HCT116 (cell line): ENCODE data around the gene OR2S2. TPM values are rescaled to one million over a fixed set of nuclear protein-coding genes. Genes with fewer than 3 reads are reported as not detected.

Experiments used
- ATAC-seq: fragments of 200-7000 bp; cut with Tn5 transposase; 2 replicates; pipeline ENCODE4 v1.9.1; 2020; ENCODE audit warnings: mild to moderate bottlenecking, moderate library complexity
- BruUV-seq: library from RNA; stranded (reverse); fragments of 400-500 nt; replicated peaks from 2 replicates; lab custom pipeline; 2021; lab: Mats Ljungman, UMichigan
- CTCF ChIA-PET: fragments of 300-600 bp; sonication (Branson Sonifier 250); formaldehyde crosslinking; loops from one replicate; lab custom pipeline; 2021; ENCODE audit warnings: antibody characterized with exemption; lab: Charles Lee
- POLR2A ChIA-PET: fragments of 300-600, 350-600 bp; sonication (Branson Sonifier 250); formaldehyde crosslinking; loops from one replicate; lab custom pipeline; 2021; ENCODE audit warnings: antibody characterized with exemption; lab: Charles Lee
- RAD21 ChIA-PET, 2 experiments: fragments of 300-600 bp; sonication (Branson Sonifier 250); formaldehyde crosslinking; loops; one replicate each; lab custom pipeline; 2023; ENCODE audit warnings: low total read pairs in 2 of 2; ENCODE audit not compliant: uncharacterized antibody in 2 of 2, unreplicated experiment in 2 of 2, low non-redundant PET in 1 of 2; lab: Charles Lee
- DNase-seq: peaks from one replicate; pipeline ENCODE4 v3.0.0-alpha.2; 2010; ENCODE audit warnings: low read depth, low spot score
- H2AFZ ChIP-seq: fragments of 200-600 bp; shearing (Covaris generic), sonication (generic); 2 replicates; pipeline ENCODE4 v1.6.1; 2017; ENCODE audit warnings: low read depth, mixed run types, mixed read lengths, antibody characterized with exemption, low read length; ENCODE audit not compliant: poor library complexity, severe bottlenecking
- H3K27ac ChIP-seq: 2 replicates; pipeline ENCODE4 v1.5.1; 2012; ENCODE audit warnings: low read depth, low read length
- H3K27me3 ChIP-seq: fragments of 200-600 bp; sonication (generic); 2 replicates; pipeline ENCODE4 v1.6.1; 2016; ENCODE audit warnings: mixed run types, low read length, mixed read lengths; ENCODE audit not compliant: insufficient read depth
- H3K36me3 ChIP-seq, 2 experiments: fragments of 200-500 bp in 1 of 2; fragments of 200-600 bp in 1 of 2; sonication (Bioruptor generic) in 1 of 2; sonication (generic) in 1 of 2; 2 replicates each; pipeline versions ENCODE4 v1.5.1 to v1.6.1; 2014 to 2016; ENCODE audit warnings: low read length in 2 of 2, inconsistent platforms in 1 of 2, mixed read lengths in 1 of 2, mixed run types in 1 of 2; ENCODE audit not compliant: insufficient read depth in 2 of 2, control insufficient read depth in 1 of 2
- H3K4me1 ChIP-seq, 2 experiments: fragments of 200-600 bp in 1 of 2; sonication (generic) in 1 of 2; 2 replicates each; pipeline versions ENCODE4 v1.5.1 to v1.6.1; 2012 to 2017; ENCODE audit warnings: low read length in 2 of 2, inconsistent platforms in 1 of 2, mild to moderate bottlenecking in 1 of 2, mixed read lengths in 1 of 2, mixed run types in 1 of 2, moderate library complexity in 1 of 2; ENCODE audit not compliant: insufficient read depth in 2 of 2, control insufficient read depth in 1 of 2
- H3K4me2 ChIP-seq: fragments of 200-600 bp; sonication (generic); 2 replicates; pipeline ENCODE4 v1.6.1; 2017; ENCODE audit warnings: mixed run types, low read length, mixed read lengths
- H3K4me3 ChIP-seq, 2 experiments: fragments of 200-600 bp in 1 of 2; sonication (generic) in 1 of 2; replicated peaks in 1 of 2; 2 replicates each; pipeline ENCODE4 v1.5.1; 2011 to 2016; ENCODE audit warnings: low read length in 2 of 2, control low read depth in 1 of 2, low read depth in 1 of 2, mild to moderate bottlenecking in 1 of 2, mixed read lengths in 1 of 2, mixed run types in 1 of 2
- H3K79me2 ChIP-seq: fragments of 200-600 bp; sonication (generic); 2 replicates; pipeline ENCODE4 v1.6.1; 2017; ENCODE audit warnings: mild to moderate bottlenecking, mixed run types, low read length, moderate library complexity, mixed read lengths; ENCODE audit not compliant: insufficient read depth
- H3K9ac ChIP-seq: fragments of 200-600 bp; sonication (generic); 2 replicates; pipeline ENCODE4 v1.6.1; 2016; ENCODE audit warnings: low read length, mixed read lengths
- H3K9me2 ChIP-seq: fragments of 200-600 bp; sonication (generic), shearing (Covaris generic); 2 replicates; pipeline ENCODE4 v1.6.1; 2017; ENCODE audit warnings: mixed run types, mild to moderate bottlenecking, moderate library complexity; ENCODE audit not compliant: insufficient read depth
- H3K9me3 ChIP-seq, 2 experiments: fragments of 200-500 bp in 1 of 2; fragments of 200-600 bp in 1 of 2; sonication (Bioruptor generic) in 1 of 2; sonication (generic) in 1 of 2; 2 replicates each; pipeline ENCODE4 v1.6.1; 2014 to 2017; ENCODE audit warnings: low read length in 2 of 2, mixed read lengths in 2 of 2, inconsistent platforms in 1 of 2, low read depth in 1 of 2, mild to moderate bottlenecking in 1 of 2, mixed run types in 1 of 2, moderate library complexity in 1 of 2; ENCODE audit not compliant: control insufficient read depth in 1 of 2, insufficient read depth in 1 of 2
- H4K20me1 ChIP-seq: fragments of 200-600 bp; sonication (generic), shearing (Covaris generic); 2 replicates; pipeline ENCODE4 v1.6.1; 2017; ENCODE audit warnings: mixed run types, mild to moderate bottlenecking, moderate library complexity; ENCODE audit not compliant: insufficient read depth
- ATF3 ChIP-seq: IDR thresholded peaks from 2 replicates; pipeline ENCODE4 v1.6.1; 2012
- CBX3 ChIP-seq: IDR thresholded peaks from 2 replicates; pipeline ENCODE4 v1.6.1; 2012; ENCODE audit warnings: low read depth
- CTCF ChIP-seq, 3 experiments: fragments of 200-600 bp in 1 of 3; sonication (generic) in 1 of 3; IDR thresholded peaks in 2 of 3; conservative IDR thresholded peaks in 1 of 3; 2 replicates each; pipeline ENCODE4 v1.5.1; 2012 to 2017; ENCODE audit warnings: low read depth in 2 of 3, low read length in 2 of 3, antibody characterized with exemption in 1 of 3, borderline replicate concordance in 1 of 3, control low read depth in 1 of 3, mild to moderate bottlenecking in 1 of 3, mixed read lengths in 1 of 3, mixed run types in 1 of 3, moderate library complexity in 1 of 3; ENCODE audit not compliant: insufficient read depth in 1 of 3
- EGR1 ChIP-seq: IDR thresholded peaks from 2 replicates; pipeline ENCODE4 v1.6.1; 2012; ENCODE audit warnings: low read depth
- FOSL1 ChIP-seq: IDR thresholded peaks from 2 replicates; pipeline ENCODE4 v1.6.1; 2012; ENCODE audit warnings: low read depth
- MAX ChIP-seq: IDR thresholded peaks from 2 replicates; pipeline ENCODE4 v1.6.1; 2012
- POLR2A ChIP-seq: IDR thresholded peaks from 2 replicates; pipeline ENCODE4 v1.7.0; 2011; ENCODE audit warnings: borderline replicate concordance; ENCODE audit not compliant: insufficient read depth, insufficient read length; ENCODE audit errors: extremely low read depth
- POLR2AphosphoS5 ChIP-seq: IDR thresholded peaks from 2 replicates; pipeline ENCODE4 v1.6.1; 2011; ENCODE audit warnings: mild to moderate bottlenecking, low read depth, low read length, moderate library complexity
- SIN3A ChIP-seq: IDR thresholded peaks from 2 replicates; pipeline ENCODE4 v1.6.1; 2012; ENCODE audit warnings: low read depth
- SRF ChIP-seq: IDR thresholded peaks from 2 replicates; pipeline ENCODE4 v1.6.1; 2012; ENCODE audit warnings: low read depth
- YY1 ChIP-seq: IDR thresholded peaks from 2 replicates; pipeline ENCODE4 v1.6.1; 2011; ENCODE audit warnings: low read length, low read depth, moderate library complexity, mild to moderate bottlenecking; ENCODE audit not compliant: insufficient replicate concordance; ENCODE audit errors: extremely low read depth
- ZFX ChIP-seq: fragments of 450-650 bp; IDR thresholded peaks from 2 replicates; pipeline ENCODE4 v1.6.1; 2017
- intact Hi-C: fragments of 100-400 bp; cut with micrococcal nuclease; formaldehyde crosslinking; loops from 2 replicates; pipeline ENCODE4 v1.10.0; 2022
- total RNA-seq: library from RNA; stranded (reverse); gene quantifications from one replicate; pipeline ENCODE4 v1.2.1, GENCODE V29; 2021; ENCODE audit not compliant: unreplicated experiment

Gene OR2S2
- total RNA-seq, 1 experiment from 2014 or later: not detected

- ChIA-PET RAD21 (no interaction called here), POLR2A (no interaction called here), CTCF (no interaction called here)
- H3K9me3 ChIP-seq: no peaks in the 10 kb centered on the region
- no peak overlapping the region for H3K27ac ChIP-seq
- no peaks in the 10 kb centered on the region for H3K79me2 ChIP-seq
- no peaks in the 10 kb centered on the region for H4K20me1 ChIP-seq
- intact Hi-C loops: no loop called here
- no peak overlapping the region for H2AFZ ChIP-seq
- no peak for ATAC-seq
- no peaks in the 10 kb centered on the region for H3K36me3 ChIP-seq
- no peaks in the 10 kb centered on the region for H3K9me2 ChIP-seq
- peaks cover 0 to under 1% of the 10 kb centered on the region in 2 experiments; a peak in 2 of 4 replicates for H3K4me1 ChIP-seq
- H3K4me3 ChIP-seq: no peak overlapping the region
- H3K4me2 ChIP-seq: no peak overlapping the region
- BruUV-seq: no TSS peak
- no peaks in the 10 kb centered on the region for H3K27me3 ChIP-seq
- TF ChIP-seq CTCF (IDR thresholded peaks at IDR 0.05 in 2 of 3, conservative IDR thresholded peaks at IDR 0.05 in 1 of 3; ENCODE audit: borderline replicate concordance in 1 of 3, insufficient read depth in 1 of 3, low read depth in 2 of 3, low read length in 2 of 3): no peak
- TF ChIP-seq YY1: no peak
- TF ChIP-seq ZFX: no peak
- no peak for TF ChIP-seq ATF3
- no peak for TF ChIP-seq SRF
- no peak for TF ChIP-seq POLR2AphosphoS5
- no peak for TF ChIP-seq POLR2A
- TF ChIP-seq CBX3: no peak
- TF ChIP-seq EGR1: no peak
- no peak for TF ChIP-seq SIN3A
- no peak for TF ChIP-seq FOSL1
- TF ChIP-seq MAX: no peak
- TF ChIP-seq, all 23 proteins: peak for 0
- DNase-seq: no peak
- no peak overlapping the region for H3K9ac ChIP-seq
Observed at GRCh38 chr9:35939679-35940250, 18.2 kb downstream of the OR2S2 start.
